ENCODE results near the gene NR4A2. TPM values are rescaled to one million over a fixed set of nuclear protein-coding genes. Genes with fewer than 3 reads are reported as not detected.
"Not testable (repeated sequence)": the region's sequence is repeated elsewhere in the genome, so short reads cannot be mapped to it uniquely, and the experiment has no call there.

NR4A2 gene
- total RNA-seq, 1 donor from 2014 or later = 0.88 TPM

DNA sequence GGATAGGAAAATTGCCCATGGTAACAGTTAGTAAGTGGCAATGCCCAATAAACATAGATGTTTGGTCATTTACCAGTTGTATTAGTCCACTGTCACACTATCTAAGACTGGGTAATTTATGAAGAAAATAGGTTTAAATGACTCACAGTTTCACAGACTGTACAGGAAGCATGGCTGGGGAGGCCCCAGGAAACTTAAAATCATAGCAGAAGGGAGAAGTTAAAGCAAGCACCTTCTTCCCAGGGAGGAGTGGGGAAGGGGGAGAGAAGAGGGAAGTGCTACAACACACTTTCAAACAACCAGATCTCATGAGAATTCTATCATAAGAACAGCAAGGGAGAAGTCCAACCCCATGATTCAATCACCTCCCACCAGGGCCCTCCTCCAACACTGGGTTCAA, 23.4 kb downstream of the NR4A2 start:
- Histone ChIP-seq H3K27me3 (ENCODE audit: low read depth) (peaks cover 41% of the 10 kb centered on the region), H3K9me3 (replicated peaks) (no peaks in the 10 kb centered on the region), H3K27ac (replicated peaks) (no peak overlapping the region), H3K4me1 (no peaks in the 10 kb centered on the region), H3K4me3 (no peak overlapping the region), H3K36me3 (no peaks in the 10 kb centered on the region)
- no peak for DNase-seq
- intact Hi-C loops (cut with micrococcal nuclease) = no loop called here
- TF ChIP-seq, protein P1, sequence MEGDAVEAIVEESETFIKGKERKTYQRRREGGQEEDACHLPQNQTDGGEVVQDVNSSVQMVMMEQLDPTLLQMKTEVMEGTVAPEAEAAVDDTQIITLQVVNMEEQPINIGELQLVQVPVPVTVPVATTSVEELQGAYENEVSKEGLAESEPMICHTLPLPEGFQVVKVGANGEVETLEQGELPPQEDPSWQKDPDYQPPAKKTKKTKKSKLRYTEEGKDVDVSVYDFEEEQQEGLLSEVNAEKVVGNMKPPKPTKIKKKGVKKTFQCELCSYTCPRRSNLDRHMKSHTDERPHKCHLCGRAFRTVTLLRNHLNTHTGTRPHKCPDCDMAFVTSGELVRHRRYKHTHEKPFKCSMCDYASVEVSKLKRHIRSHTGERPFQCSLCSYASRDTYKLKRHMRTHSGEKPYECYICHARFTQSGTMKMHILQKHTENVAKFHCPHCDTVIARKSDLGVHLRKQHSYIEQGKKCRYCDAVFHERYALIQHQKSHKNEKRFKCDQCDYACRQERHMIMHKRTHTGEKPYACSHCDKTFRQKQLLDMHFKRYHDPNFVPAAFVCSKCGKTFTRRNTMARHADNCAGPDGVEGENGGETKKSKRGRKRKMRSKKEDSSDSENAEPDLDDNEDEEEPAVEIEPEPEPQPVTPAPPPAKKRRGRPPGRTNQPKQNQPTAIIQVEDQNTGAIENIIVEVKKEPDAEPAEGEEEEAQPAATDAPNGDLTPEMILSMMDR (IDR thresholded peaks at IDR 0.05; ENCODE audit: borderline replicate concordance) = no peak

DNA sequence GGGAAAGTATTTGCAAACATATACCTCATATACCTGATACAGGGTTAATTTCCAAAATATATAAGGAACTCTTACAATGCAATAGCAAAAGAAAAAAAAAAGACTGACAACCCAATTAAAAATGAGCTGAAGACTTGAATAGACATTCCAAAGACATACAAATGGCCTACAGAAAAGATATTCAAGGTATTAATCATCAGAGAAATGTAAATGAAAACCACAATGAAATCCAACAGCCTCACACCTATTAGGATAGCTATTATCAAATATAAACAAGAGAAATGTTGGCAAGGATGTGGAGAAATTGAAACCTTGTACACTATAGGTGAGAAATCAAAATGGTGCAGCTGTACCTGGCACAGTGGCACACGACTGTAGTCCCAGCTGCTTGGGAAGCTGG, 25.7 kb downstream of the NR4A2 start:
- H3K27me3 ChIP-seq (ENCODE audit: low read depth) = peaks cover 29% of the 10 kb centered on the region
- H3K27ac ChIP-seq (replicated peaks) = no peak overlapping the region
- TF ChIP-seq, protein P1 (IDR thresholded peaks at IDR 0.05; ENCODE audit: borderline replicate concordance) = no peak
- H3K36me3 ChIP-seq = no peaks in the 10 kb centered on the region
- no peak for DNase-seq
- intact Hi-C loops (cut with micrococcal nuclease) = no loop called here
- no peaks in the 10 kb centered on the region for H3K4me1 ChIP-seq
- no peaks in the 10 kb centered on the region for H3K9me3 ChIP-seq (replicated peaks)
- no peak overlapping the region for H3K4me3 ChIP-seq

DNA sequence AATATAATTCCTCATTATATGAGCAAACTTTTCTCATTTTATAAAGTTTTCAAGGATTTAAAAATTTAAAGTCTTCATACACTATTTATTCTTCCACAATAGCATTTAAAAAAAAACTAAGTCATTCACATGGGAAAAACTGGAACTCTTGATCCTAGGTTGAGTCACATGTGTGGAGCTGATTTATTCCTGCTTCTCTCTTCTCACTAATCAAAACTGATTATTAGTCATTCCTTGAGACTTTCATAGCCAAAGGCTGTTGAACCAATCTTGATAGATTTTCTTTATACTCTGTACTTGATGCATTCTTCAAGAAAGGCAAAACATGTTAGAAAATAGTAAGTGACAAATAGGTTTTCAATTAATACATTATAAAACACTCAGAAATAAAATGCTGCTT, 27.4 kb downstream of the NR4A2 start:
- Histone ChIP-seq H3K4me1 (no peaks in the 10 kb centered on the region), H3K36me3 (no peaks in the 10 kb centered on the region), H3K4me3 (no peak overlapping the region), H3K27me3 (ENCODE audit: low read depth) (peaks cover 28% of the 10 kb centered on the region), H3K9me3 (replicated peaks) (peaks cover 2% of the 10 kb centered on the region), H3K27ac (replicated peaks) (no peak overlapping the region)
- intact Hi-C loops (cut with micrococcal nuclease) = no loop called here
- TF ChIP-seq, protein P1 (IDR thresholded peaks at IDR 0.05; ENCODE audit: borderline replicate concordance) = no peak
- no peak for DNase-seq

DNA sequence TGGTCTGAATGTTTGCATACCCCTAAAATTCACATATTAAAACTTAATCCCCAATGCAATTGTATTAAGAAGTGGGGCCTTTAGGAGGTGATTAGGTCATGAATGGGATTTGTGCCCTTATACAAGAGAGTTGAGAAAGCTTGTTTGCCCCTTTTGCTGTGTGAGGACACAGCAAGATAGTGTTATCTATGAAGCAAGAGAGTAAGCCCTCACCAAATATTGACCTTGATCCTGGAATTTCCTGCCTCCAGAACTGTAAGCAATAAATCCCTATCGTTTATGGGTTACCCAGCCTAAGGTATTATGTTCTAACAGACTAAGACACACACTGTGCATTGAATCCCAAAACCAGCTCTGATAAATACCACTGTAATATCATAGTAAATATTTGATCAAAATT, 32.2 kb downstream of the NR4A2 start:
- peaks cover 12% of the 10 kb centered on the region for H3K9me3 ChIP-seq (replicated peaks)
- no peaks in the 10 kb centered on the region for H3K36me3 ChIP-seq
- H3K27ac ChIP-seq (replicated peaks) = no peak overlapping the region
- peaks cover 15% of the 10 kb centered on the region for H3K27me3 ChIP-seq (ENCODE audit: low read depth)
- no peaks in the 10 kb centered on the region for H3K4me1 ChIP-seq
- TF ChIP-seq, protein P1 (IDR thresholded peaks at IDR 0.05; ENCODE audit: borderline replicate concordance) = no peak
- H3K4me3 ChIP-seq = no peak overlapping the region
- no peak for DNase-seq
- intact Hi-C loops (cut with micrococcal nuclease) = no loop called here

DNA sequence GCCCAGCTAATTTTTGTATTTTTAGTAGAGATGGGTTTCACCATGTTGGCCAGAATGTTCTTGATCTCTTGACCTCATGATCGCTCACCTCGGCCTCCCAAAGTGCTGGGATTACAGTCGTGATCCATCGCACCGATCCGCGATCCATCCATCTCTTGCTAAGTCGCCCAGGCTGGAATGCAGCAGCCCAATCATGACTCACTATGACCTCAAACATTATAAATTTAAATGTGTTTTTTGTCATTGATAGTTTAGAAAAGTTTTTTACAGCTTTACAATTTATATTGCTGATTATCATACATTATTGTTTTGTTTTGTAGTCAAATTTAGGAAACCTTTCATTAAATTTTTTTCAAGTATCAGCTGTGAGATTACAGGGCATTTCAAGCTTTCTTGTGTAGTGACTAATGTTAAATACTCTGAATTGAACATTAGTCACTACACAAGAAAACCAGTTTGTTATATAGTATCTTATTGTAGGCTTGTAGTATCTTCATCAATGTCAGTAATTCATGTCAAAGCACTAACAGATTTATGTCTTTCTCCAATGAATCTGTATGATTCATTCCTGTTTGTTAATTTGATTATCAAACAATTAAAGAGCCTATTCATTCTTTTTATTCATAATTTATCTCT, 37.5 kb downstream of the NR4A2 start:
- Histone ChIP-seq H3K4me3 (no peak overlapping the region), H3K36me3 (no peaks in the 10 kb centered on the region), H3K4me1 (no peaks in the 10 kb centered on the region), H3K27me3 (ENCODE audit: low read depth) (no peaks in the 10 kb centered on the region), H3K27ac (replicated peaks) (no peak overlapping the region), H3K9me3 (replicated peaks) (peaks cover 9% of the 10 kb centered on the region)
- intact Hi-C loops (cut with micrococcal nuclease) = no loop called here
- DNase-seq = no peak
- TF ChIP-seq, protein P1 (IDR thresholded peaks at IDR 0.05; ENCODE audit: borderline replicate concordance) = no peak

DNA sequence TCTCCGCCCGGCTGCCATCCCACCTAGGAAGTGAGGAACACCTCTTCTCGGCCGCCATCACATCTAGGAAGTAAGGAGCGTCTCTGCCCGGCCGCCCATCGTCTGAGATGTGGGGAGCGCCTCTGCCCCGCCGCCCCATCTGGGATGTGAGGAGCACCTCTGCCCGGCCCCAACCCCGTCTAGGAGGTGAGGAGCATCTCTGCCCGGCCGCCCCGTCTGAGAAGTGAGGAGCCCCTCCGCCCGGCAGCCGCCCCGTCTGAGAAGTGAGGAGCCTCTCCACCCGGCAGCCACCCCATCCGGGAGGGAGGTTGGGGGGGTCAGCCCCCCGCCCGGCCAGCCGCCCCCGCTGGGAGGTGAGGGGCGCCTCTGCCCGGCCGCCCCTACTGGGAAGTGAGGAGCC, 39.1 kb downstream of the NR4A2 start:
- DNase-seq; H3K9me3 ChIP-seq (replicated peaks); H3K27ac ChIP-seq (replicated peaks); H3K36me3 ChIP-seq; intact Hi-C loops (cut with micrococcal nuclease); H3K27me3 ChIP-seq (ENCODE audit: low read depth); H3K4me1 ChIP-seq; H3K4me3 ChIP-seq: not testable (repeated sequence)

Measured in left ventricle myocardium inferior (tissue), 1 donor.